Measurements from ENCODE around the gene WDR82. TPM values are rescaled to one million over a fixed set of nuclear protein-coding genes. Genes with fewer than 3 reads are reported as not detected.

Gene WDR82
- total and polyA plus RNA-seq, 2 experiments from 2014 or later = 25.2 to 71.8 TPM

GRCh38 chr3:52268036-52268435 is 10.4 kb downstream of the WDR82 start:
- Histone ChIP-seq H3K79me2 (replicated peaks; ENCODE audit: insufficient read depth) (peaks cover 94% of the 10 kb centered on the region), H3K27ac (ENCODE audit: low read depth) (no peak overlapping the region), H3K27me3 (ENCODE audit: insufficient read depth) (no peaks in the 10 kb centered on the region), H3K36me3 (ENCODE audit: insufficient read depth) (peaks cover 55% of the 10 kb centered on the region), H3F3A (replicated peaks; ENCODE audit: low read depth) (peaks cover 16% of the 10 kb centered on the region), H2AFZ (no peak overlapping the region), H4K20me1 (replicated peaks; ENCODE audit: insufficient read depth) (peaks cover 62% of the 10 kb centered on the region), H3K9me2 (ENCODE audit: insufficient read depth) (no peaks in the 10 kb centered on the region), H3K4me2 (no peak overlapping the region), H3K4me3 (no peak overlapping the region), H3K4me1 (ENCODE audit: insufficient read depth) (no peaks in the 10 kb centered on the region)
- Mint-ChIP-seq H3K36me3 (ENCODE audit: low read depth) (peaks cover 86% of the 10 kb centered on the region), H3K9me3 (no peaks in the 10 kb centered on the region), H3K27ac (no peak overlapping the region), H3K4me3 (no peak overlapping the region), H3K4me1 (no peaks in the 10 kb centered on the region; the same call in 2 of the 3 replicates), H3K27me3 (ENCODE audit: insufficient read depth, low read depth, poor library complexity) (peaks cover 2% of the 10 kb centered on the region)
- ATAC-seq (no peak), DNase-seq (ENCODE audit: low spot score) (no peak)
- TF ChIP-seq CTCF (conservative IDR thresholded peaks at IDR 0.05; ENCODE audit: low read depth in 2 of 2) (no peak), ETS1 (IDR thresholded peaks at IDR 0.05) (no peak), EZH2 (IDR thresholded peaks at IDR 0.05; ENCODE audit: low read depth, unreplicated experiment) (no peak), STAT1 (IDR thresholded peaks at IDR 0.05; ENCODE audit: unreplicated experiment) (no peak), EZH2phosphoT487 (IDR thresholded peaks at IDR 0.05; ENCODE audit: unreplicated experiment) (no peak), ZNF462 (CRISPR knock-in tag; IDR thresholded peaks at IDR 0.05) (no peak), NANOG (IDR thresholded peaks at IDR 0.05; ENCODE audit: borderline replicate concordance) (no peak), CREB1 (CRISPR knock-in tag; IDR thresholded peaks at IDR 0.05; ENCODE audit: low read depth) (no peak), POLR2AphosphoS5 (IDR thresholded peaks at IDR 0.05; ENCODE audit: low read depth) (no peak), REST (IDR thresholded peaks at IDR 0.05; ENCODE audit: unreplicated experiment) (no peak), ZNF114 (CRISPR knock-in tag; IDR thresholded peaks at IDR 0.05) (no peak), JUNB (IDR thresholded peaks at IDR 0.05; ENCODE audit: unreplicated experiment) (no peak)

All from GM23338 (cell line).